Lower leg skin (tissue), 3 donors: Measurements from ENCODE around the gene RNGTT.

Experiments
- CTCF ChIP-seq, 3 donors: fragments of 450-650 bp; IDR thresholded peaks; one replicate each; pipeline ENCODE4 v1.5.1; 2016; ENCODE audit warnings: antibody characterized with exemption in 3 of 3, mild to moderate bottlenecking in 3 of 3, moderate library complexity in 2 of 3
- POLR2A ChIP-seq, 2 donors: fragments of 450-650 bp; IDR thresholded peaks; one replicate each; pipeline ENCODE4 v1.6.1; 2016 to 2017; ENCODE audit warnings: antibody characterized with exemption in 2 of 2, mild to moderate bottlenecking in 1 of 2, moderate library complexity in 1 of 2

GRCh38 chr6:88749849-88750248 lies 213.6 kb downstream of the RNGTT start:
- TF ChIP-seq POLR2A (IDR thresholded peaks at IDR 0.05) = no peak
- TF ChIP-seq CTCF (IDR thresholded peaks at IDR 0.05) = no peak
